ENCODE data around the gene DCD. TPM values are rescaled to one million over a fixed set of nuclear protein-coding genes. Genes with fewer than 3 reads are reported as not detected.

DCD gene
- total RNA-seq, 4 donors from 2014 or later = not detected

DNA sequence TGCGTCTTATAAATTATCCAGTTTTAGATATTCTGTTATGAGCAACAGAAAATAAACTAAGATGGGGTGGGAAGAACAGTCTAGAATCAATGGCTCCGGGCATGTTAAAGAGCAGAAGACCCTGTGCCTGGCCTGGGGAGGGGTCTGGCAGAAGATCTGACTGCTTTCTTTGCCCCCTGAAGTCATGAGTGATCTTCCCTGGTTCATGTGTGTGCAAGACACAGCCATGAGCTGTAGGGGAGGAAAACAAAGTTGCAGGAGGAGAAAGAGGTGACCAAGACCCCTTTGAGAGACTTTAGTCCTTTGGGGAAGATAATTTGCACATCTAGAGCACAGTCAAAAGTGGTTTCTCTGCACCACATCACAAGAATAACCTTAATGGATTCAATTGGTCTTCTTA is 18.2 kb downstream of the DCD start:
- H3K27me3 ChIP-seq = no peaks in the 10 kb centered on the region
- no peaks in the 10 kb centered on the region for H3K4me1 ChIP-seq
- TF ChIP-seq POLR2A (IDR thresholded peaks at IDR 0.05) = no peak
- TF ChIP-seq, protein P1, sequence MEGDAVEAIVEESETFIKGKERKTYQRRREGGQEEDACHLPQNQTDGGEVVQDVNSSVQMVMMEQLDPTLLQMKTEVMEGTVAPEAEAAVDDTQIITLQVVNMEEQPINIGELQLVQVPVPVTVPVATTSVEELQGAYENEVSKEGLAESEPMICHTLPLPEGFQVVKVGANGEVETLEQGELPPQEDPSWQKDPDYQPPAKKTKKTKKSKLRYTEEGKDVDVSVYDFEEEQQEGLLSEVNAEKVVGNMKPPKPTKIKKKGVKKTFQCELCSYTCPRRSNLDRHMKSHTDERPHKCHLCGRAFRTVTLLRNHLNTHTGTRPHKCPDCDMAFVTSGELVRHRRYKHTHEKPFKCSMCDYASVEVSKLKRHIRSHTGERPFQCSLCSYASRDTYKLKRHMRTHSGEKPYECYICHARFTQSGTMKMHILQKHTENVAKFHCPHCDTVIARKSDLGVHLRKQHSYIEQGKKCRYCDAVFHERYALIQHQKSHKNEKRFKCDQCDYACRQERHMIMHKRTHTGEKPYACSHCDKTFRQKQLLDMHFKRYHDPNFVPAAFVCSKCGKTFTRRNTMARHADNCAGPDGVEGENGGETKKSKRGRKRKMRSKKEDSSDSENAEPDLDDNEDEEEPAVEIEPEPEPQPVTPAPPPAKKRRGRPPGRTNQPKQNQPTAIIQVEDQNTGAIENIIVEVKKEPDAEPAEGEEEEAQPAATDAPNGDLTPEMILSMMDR (IDR thresholded peaks at IDR 0.05) = no peak
- H3K36me3 ChIP-seq = no peaks in the 10 kb centered on the region
- H3K9me3 ChIP-seq = no peaks in the 10 kb centered on the region
- no peak overlapping the region for H3K27ac ChIP-seq
- intact Hi-C loops (cut with DNase I; ENCODE audit: low total_unique reads) = no loop called here
- no peak overlapping the region for H3K4me3 ChIP-seq
- no peak for DNase-seq

DNA sequence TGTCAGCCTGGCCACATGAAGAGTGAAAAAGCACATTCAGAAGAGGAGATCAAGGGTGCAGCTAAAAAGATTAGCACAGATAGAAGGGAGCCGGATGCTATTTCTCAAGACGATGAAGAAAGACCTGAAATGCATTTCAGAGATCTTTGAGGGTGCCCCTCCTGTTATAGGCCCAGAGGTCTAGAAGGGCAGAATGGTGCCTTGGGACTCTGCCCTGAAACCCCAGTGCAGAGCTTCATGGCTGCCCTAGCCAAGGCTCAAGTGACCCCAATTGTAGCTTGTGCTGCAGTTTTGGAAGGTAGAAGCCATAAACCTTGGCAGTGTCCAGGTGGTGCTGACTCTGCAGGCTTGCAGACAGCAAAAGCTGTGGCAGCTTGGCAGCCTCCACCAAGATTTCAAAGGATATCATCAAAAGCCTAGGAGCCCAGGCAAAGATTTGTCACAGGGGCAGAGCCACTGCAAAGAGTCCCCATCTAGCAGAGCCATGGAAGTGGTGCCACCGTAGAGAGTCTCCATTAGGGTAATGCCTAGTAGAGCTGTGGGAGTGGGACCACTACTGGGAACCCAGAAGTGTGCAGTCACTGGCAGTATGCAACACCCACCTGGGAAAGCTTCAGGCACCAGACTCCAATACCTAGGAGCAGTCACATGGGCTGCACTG is 19.8 kb downstream of the DCD start:
- no peak overlapping the region for H3K27ac ChIP-seq
- TF ChIP-seq, protein P1 (IDR thresholded peaks at IDR 0.05) = no peak
- TF ChIP-seq POLR2A (IDR thresholded peaks at IDR 0.05) = no peak
- DNase-seq = no peak
- H3K36me3 ChIP-seq = no peaks in the 10 kb centered on the region
- H3K27me3 ChIP-seq = no peaks in the 10 kb centered on the region
- H3K9me3 ChIP-seq = no peaks in the 10 kb centered on the region
- intact Hi-C loops (cut with DNase I; ENCODE audit: low total_unique reads) = no loop called here
- no peak overlapping the region for H3K4me3 ChIP-seq
- no peaks in the 10 kb centered on the region for H3K4me1 ChIP-seq

DNA sequence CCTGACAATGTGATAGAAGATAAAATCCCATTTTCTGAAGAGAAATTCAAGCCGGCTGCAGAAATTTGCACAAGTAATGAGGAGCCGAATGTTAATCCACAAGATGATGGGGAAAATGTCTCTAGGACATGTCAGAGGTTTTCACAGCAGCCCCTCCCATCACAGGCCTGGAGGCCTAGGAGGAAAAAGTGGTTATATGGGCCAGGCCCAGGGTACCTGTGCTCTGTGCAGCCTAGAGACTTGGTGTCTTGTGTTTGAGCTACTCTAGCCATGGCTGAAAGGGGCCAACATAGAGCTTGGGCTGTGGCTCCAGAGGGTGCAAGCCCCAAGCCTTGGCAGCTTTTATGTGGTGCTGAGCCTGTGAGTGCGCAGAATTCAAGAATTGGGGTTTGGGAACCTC is 20.9 kb downstream of the DCD start:
- no peak for DNase-seq
- H3K27ac ChIP-seq = no peak overlapping the region
- intact Hi-C loops (cut with DNase I; ENCODE audit: low total_unique reads) = no loop called here
- TF ChIP-seq POLR2A (IDR thresholded peaks at IDR 0.05) = no peak
- TF ChIP-seq, protein P1 (IDR thresholded peaks at IDR 0.05) = no peak
- no peak overlapping the region for H3K4me3 ChIP-seq
- no peaks in the 10 kb centered on the region for H3K36me3 ChIP-seq
- H3K9me3 ChIP-seq = no peaks in the 10 kb centered on the region
- no peaks in the 10 kb centered on the region for H3K4me1 ChIP-seq
- peaks cover 0 to 7% of the 10 kb centered on the region in 2 donors for H3K27me3 ChIP-seq

DNA sequence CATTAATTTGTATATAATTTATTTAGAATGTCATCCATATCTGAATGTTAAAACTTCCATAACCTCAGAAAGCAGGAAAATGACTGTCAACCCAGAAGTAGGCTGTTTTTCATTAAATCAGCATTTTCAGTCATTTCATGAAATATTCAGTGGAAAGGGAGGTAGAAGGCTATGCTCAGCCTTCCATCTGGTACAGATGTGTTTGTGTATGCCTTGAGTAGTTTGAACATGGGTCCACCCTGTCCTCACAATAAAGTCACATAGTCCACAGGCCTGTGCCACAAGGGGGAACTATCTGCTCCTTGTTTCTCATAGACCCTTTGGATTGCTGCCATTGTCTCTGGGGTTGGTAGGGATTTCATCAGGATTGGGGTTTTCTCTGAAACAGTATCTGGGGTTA is 22.6 kb downstream of the DCD start:
- TF ChIP-seq, protein P1 (IDR thresholded peaks at IDR 0.05) = no peak
- no peak for TF ChIP-seq POLR2A (IDR thresholded peaks at IDR 0.05)
- intact Hi-C loops (cut with DNase I; ENCODE audit: low total_unique reads) = no loop called here
- Histone ChIP-seq H3K9me3 (no peaks in the 10 kb centered on the region), H3K36me3 (no peaks in the 10 kb centered on the region), H3K27ac (no peak overlapping the region), H3K4me1 (no peaks in the 10 kb centered on the region), H3K27me3 (peaks cover 0 to 7% of the 10 kb centered on the region in 2 donors), H3K4me3 (no peak overlapping the region)
- no peak for DNase-seq

DNA sequence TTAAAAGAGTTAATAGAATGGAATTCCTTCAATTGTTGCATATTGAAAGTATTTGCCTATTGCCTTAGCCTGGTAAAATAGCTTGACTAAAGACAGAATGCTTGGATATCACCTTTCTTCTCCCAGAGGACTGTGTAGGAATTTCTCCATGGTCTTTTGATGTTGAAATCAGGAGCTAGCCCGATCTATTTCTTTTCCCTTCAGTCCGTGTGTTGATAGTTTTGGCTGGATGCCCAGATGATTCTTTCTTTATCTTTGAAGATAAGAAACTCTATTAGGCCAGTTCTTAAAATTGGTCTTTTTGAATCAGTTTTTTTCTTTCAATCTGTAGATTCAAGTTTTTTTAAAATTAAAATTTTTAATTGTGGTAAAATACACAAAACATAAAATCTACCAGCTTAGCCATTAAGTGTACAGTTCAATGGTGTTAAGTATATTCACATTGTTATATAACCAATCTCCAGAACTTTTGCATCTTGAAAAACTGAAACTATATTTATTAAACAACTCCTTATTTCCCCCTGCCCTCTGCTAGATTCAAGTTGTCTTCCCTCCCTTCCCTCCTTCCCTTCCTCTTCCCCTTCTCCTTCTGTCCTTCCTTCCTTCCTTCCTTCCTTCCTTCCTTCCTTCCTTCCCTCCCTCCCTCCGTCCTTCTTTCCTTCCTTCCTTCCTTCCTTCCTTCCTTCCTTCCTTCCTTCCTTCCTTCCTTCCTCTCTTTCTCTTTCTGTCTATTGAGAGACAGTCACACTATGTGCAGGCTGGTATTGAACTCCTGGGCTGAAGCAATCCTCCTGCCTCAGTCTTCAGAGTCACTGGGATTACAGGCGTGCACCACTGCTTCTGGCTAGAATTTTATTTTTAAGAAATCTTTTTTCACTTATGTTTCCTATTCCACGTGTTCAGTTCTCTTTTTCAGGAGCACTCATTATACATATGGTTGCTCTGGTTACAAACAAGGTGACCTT is 23.6 kb downstream of the DCD start:
- Histone ChIP-seq H3K27ac (no peak overlapping the region), H3K36me3 (no peaks in the 10 kb centered on the region), H3K4me1 (no peaks in the 10 kb centered on the region), H3K4me3 (no peak overlapping the region), H3K27me3 (peaks cover 0 to 7% of the 10 kb centered on the region in 2 donors), H3K9me3 (no peaks in the 10 kb centered on the region)
- TF ChIP-seq, protein P1 (IDR thresholded peaks at IDR 0.05) = no peak
- TF ChIP-seq POLR2A (IDR thresholded peaks at IDR 0.05) = no peak
- intact Hi-C loops (cut with DNase I; ENCODE audit: low total_unique reads) = no loop called here
- no peak for DNase-seq

All from uterus (tissue), 4 donors.